IPS-NIHi7 (cell line): ENCODE measurements around the gene AUNIP.
A peak's percentile ranks its signal among the peaks of the same experiment; 100 is the strongest.

Experiments used
- DNase-seq: peaks from one replicate; pipeline ENCODE4 v3.0.0; 2012; ENCODE audit warnings: mixed read lengths; ENCODE audit errors: extremely low spot score

The AUNIP gene

GRCh38 chr1:25858906-25859789, at the start of gene AUNIP:
Gene AUNIP, minus strand, starts transcription at chr1:25859457. Its CDS starts 100 bp downstream, at chr1:25859357.
- peak; percentile 98 for DNase-seq

- DNase-seq = no peak
Observed at GRCh38 chr1:25909040-25909439, 49.8 kb upstream of the AUNIP start.

GRCh38 chr1:25908161-25908560, 48.9 kb upstream of the AUNIP start:
- no peak for DNase-seq

- DNase-seq = no peak
Observed at GRCh38 chr1:25907601-25908000, 48.3 kb upstream of the AUNIP start.

- DNase-seq = no peak
Observed at GRCh38 chr1:25906644-25907300, 47.5 kb upstream of the AUNIP start.

- peak; percentile 94 for DNase-seq
Observed at GRCh38 chr1:25905680-25906643, 46.7 kb upstream of the AUNIP start, which contains the start of gene STMN1. Gene STMN1, minus strand, starts transcription at chr1:25906419. Its CDS starts 1,743 bp downstream, at chr1:25904676.

GRCh38 chr1:25904943-25905679, 45.9 kb upstream of the AUNIP start:
- DNase-seq = peak; percentile 94

- no peak for DNase-seq
Observed at GRCh38 chr1:25903986-25904385, 44.7 kb upstream of the AUNIP start.

GRCh38 chr1:25902462-25902861, 43.2 kb upstream of the AUNIP start:
- no peak for DNase-seq

GRCh38 chr1:25900219-25900618, 41.0 kb upstream of the AUNIP start:
- DNase-seq = no peak

- DNase-seq = no peak
Observed at GRCh38 chr1:25899792-25900191, 40.5 kb upstream of the AUNIP start.

GRCh38 chr1:25898223-25899015, 39.2 kb upstream of the AUNIP start:
- no peak for DNase-seq

- no peak for DNase-seq
Observed at GRCh38 chr1:25897754-25898153, 38.5 kb upstream of the AUNIP start.

- no peak for DNase-seq
Observed at GRCh38 chr1:25896266-25896665, 37.0 kb upstream of the AUNIP start.

- DNase-seq = peak; percentile 95
Observed at GRCh38 chr1:25895365-25895990, 36.2 kb upstream of the AUNIP start.

- no peak for DNase-seq
Observed at GRCh38 chr1:25893116-25893515, 33.9 kb upstream of the AUNIP start.

- DNase-seq = no peak
Observed at GRCh38 chr1:25891606-25892005, 32.3 kb upstream of the AUNIP start.

GRCh38 chr1:25890239-25891034, 31.2 kb upstream of the AUNIP start:
- no peak for DNase-seq

- no peak for DNase-seq
Observed at GRCh38 chr1:25889470-25889869, 30.2 kb upstream of the AUNIP start.
